Astrocyte of the spinal cord (primary cell): ENCODE results near the gene HNF1A.

ENCODE experiments used
- DNase-seq: peaks from one replicate; pipeline ENCODE4 v3.0.0; 2011; ENCODE audit warnings: low read depth, low spot score
- H3K4me3 ChIP-seq: 2 replicates; pipeline ENCODE4 v1.5.1; 2011; ENCODE audit warnings: low read depth, mild to moderate bottlenecking, low read length, moderate library complexity
- CTCF ChIP-seq: IDR thresholded peaks from 2 replicates; pipeline ENCODE4 v1.5.1; 2012; ENCODE audit warnings: low read depth, mild to moderate bottlenecking, low read length, inconsistent platforms
- in situ Hi-C: cut with HindIII; loops from 2 replicates; pipeline ENCODE4 v1.10.0; 2017; ENCODE audit warnings: low sequenced_read_pairs

HNF1A gene

GRCh38 chr12:120956579-120957300 is 21.6 kb upstream of the HNF1A start:
- no peak for TF ChIP-seq CTCF
- in situ Hi-C loops = no loop called here
- H3K4me3 ChIP-seq = no peak overlapping the region
- DNase-seq = no peak

DNA sequence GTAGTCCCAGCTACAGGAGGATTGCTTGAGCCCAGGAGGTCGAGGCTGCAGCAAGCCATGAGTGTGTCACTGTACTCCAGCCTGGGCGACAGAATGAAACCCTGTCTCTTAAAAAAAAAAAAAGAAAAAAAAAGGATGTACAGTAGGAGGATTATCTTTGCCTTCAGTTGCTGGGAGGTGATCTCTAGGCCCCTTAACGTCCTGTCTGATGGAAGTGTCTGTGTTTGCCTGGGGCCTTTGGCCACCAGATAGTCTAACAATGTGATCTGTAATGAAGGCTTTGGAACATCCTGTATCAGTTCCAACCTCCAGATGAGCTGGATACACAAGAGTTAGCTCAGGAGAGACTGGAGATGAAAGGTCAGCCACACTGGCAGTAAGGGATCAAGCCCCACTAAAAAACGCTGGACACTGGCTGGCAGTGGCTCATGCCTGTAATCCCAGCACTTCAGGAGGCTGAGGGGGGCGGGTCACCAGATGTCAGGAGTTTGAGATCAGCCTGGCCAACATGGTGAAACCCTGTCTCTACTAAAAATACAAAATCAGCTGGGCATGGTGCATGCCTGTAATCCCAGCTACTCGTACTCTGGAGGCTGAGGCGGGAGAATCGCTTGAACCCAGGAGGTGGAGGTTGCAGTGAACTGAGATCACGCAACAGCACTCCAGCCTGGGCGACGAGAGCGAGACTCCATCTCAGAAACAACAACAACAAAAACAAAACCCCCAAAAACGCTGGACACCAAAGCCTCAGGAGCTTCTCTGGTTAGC is 19.0 kb upstream of the HNF1A start:
- no peak overlapping the region for H3K4me3 ChIP-seq
- in situ Hi-C loops = no loop called here
- DNase-seq = no peak

GRCh38 chr12:120960657-120961056 is 17.7 kb upstream of the HNF1A start:
- TF ChIP-seq CTCF = no peak
- in situ Hi-C loops = no loop called here
- no peak for DNase-seq
- H3K4me3 ChIP-seq = no peak overlapping the region

More for the DNA sequence above, 19.0 kb upstream of the HNF1A start:
- TF ChIP-seq CTCF = no peak

- DNase-seq = no peak
- TF ChIP-seq CTCF = no peak
- in situ Hi-C loops = no loop called here
- no peak overlapping the region for H3K4me3 ChIP-seq
Measured at GRCh38 chr12:120961604-120962531, 16.5 kb upstream of the HNF1A start.

- no peak overlapping the region for H3K4me3 ChIP-seq
- no peak for TF ChIP-seq CTCF
- no peak for DNase-seq
- in situ Hi-C loops = no loop called here
Measured at GRCh38 chr12:120962532-120963020, 15.8 kb upstream of the HNF1A start.

GRCh38 chr12:120964298-120964697 is 14.0 kb upstream of the HNF1A start:
- in situ Hi-C loops = no loop called here
- no peak overlapping the region for H3K4me3 ChIP-seq
- no peak for TF ChIP-seq CTCF
- no peak for DNase-seq
